ENCODE measurements around the gene MAP3K5. TPM values are rescaled to one million over a fixed set of nuclear protein-coding genes. Genes with fewer than 3 reads are reported as not detected.
A peak's percentile ranks its signal among the peaks of the same experiment; 100 is the strongest.

Gene MAP3K5
- polyA plus RNA-seq, 3 donors = 9.6 to 12.0 (median 11.1) TPM

DNA sequence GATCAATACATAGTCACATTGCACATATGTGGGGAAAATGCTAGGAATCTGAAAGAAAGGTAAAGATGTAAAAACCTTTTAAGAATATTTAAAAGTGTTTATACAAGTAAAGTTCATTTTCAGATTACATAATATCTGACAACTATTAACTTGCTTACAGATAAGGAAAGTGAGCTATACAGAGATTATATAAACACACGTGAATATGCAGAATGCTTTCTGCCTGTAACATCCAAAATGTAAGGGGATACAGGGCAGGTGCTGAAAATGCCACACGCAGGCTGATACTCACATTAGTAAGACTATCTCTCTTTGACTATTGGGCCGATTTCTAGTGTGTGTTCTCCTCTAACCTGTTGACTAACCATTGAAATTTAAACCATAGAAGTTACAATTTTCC lies 224.1 kb downstream of the MAP3K5 start:
- Mint-ChIP-seq H3K4me3 (no peak overlapping the region), H3K27me3 (ENCODE audit: low read depth in 3 of 3) (peaks cover 0 to 3% (median 0%) of the 10 kb centered on the region in 3 donors), H3K36me3 (peaks cover 77 to 89% of the 10 kb centered on the region in 2 donors), H3K27ac (peak overlapping the region in 1 of 7 donors; percentile 22), H3K9me3 (peaks cover 0 to 17% (median 8%) of the 10 kb centered on the region in 7 donors), H3K4me1 (peaks cover 13% of the 10 kb centered on the region)
- no peak for DNase-seq
- H3K4me3 ChIP-seq (replicated peaks in 1 of 3; ENCODE audit: low read depth in 2 of 3, low read length in 3 of 3) = no peak overlapping the region
- no peaks in the 10 kb centered on the region for H3K79me2 ChIP-seq (ENCODE audit: insufficient read depth, low read length)
- H2AFZ ChIP-seq (ENCODE audit: insufficient read depth, low read depth, low read length, poor library complexity, severe bottlenecking) = no peak overlapping the region
- peaks cover 8 to 10% of the 10 kb centered on the region in 2 donors for H3K9me3 ChIP-seq (replicated peaks in 1 of 2; ENCODE audit: control insufficient read depth in 1 of 2, insufficient read depth in 1 of 2, low read length in 2 of 2)
- H3K27ac ChIP-seq (ENCODE audit: low read depth in 1 of 2, low read length in 2 of 2) = no peak overlapping the region
- H3K4me2 ChIP-seq (replicated peaks; ENCODE audit: extremely low read depth, low read length, poor library complexity, severe bottlenecking) = no peak overlapping the region
- H4K20me1 ChIP-seq (ENCODE audit: insufficient read depth, low read length) = peaks cover 6% of the 10 kb centered on the region
- TF ChIP-seq, protein P1, sequence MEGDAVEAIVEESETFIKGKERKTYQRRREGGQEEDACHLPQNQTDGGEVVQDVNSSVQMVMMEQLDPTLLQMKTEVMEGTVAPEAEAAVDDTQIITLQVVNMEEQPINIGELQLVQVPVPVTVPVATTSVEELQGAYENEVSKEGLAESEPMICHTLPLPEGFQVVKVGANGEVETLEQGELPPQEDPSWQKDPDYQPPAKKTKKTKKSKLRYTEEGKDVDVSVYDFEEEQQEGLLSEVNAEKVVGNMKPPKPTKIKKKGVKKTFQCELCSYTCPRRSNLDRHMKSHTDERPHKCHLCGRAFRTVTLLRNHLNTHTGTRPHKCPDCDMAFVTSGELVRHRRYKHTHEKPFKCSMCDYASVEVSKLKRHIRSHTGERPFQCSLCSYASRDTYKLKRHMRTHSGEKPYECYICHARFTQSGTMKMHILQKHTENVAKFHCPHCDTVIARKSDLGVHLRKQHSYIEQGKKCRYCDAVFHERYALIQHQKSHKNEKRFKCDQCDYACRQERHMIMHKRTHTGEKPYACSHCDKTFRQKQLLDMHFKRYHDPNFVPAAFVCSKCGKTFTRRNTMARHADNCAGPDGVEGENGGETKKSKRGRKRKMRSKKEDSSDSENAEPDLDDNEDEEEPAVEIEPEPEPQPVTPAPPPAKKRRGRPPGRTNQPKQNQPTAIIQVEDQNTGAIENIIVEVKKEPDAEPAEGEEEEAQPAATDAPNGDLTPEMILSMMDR (IDR thresholded peaks at IDR 0.05) = no peak
- H3K27me3 ChIP-seq (ENCODE audit: control insufficient read depth in 2 of 2, insufficient read depth in 2 of 2, low read length in 2 of 2) = no peaks in the 10 kb centered on the region
- whole genome bisulfite sequencing (ENCODE audit: insufficient coverage) = 100% methylated on average over 2 of the region's 3 CpGs
- intact Hi-C loops (cut with micrococcal nuclease) = no loop called here
- peaks cover 41 to 98% of the 10 kb centered on the region in 2 donors for H3K36me3 ChIP-seq (replicated peaks in 1 of 2; ENCODE audit: control insufficient read depth in 1 of 2, insufficient read depth in 2 of 2, low read length in 2 of 2)
- peaks cover 6 to 9% of the 10 kb centered on the region in 2 donors for H3K4me1 ChIP-seq (ENCODE audit: control insufficient read depth in 1 of 2, insufficient read depth in 2 of 2, low read length in 2 of 2)
- no peak overlapping the region for H3K9ac ChIP-seq (ENCODE audit: insufficient read depth, low read length, poor library complexity, severe bottlenecking)

DNA sequence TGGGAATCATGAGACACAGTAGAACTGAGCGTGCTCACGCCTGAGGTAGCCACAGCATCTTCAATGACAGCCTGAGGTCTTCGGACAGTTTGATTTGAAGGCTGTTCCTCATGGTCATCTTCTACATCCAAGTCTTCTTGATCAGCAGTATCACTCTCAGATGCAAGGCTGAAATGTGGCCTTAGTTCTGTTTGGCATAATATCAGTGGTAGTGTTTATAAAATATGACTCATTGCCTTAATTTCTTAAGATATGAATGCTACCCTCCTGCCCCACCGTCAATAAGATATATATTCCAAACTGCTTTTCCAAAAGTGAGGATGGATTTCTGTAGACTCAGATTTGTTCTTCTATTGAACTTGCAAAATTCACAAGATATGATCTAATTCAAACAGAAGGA lies 224.6 kb downstream of the MAP3K5 start:
- H3K79me2 ChIP-seq (ENCODE audit: insufficient read depth, low read length) = no peaks in the 10 kb centered on the region
- H3K27me3 ChIP-seq (ENCODE audit: control insufficient read depth in 2 of 2, insufficient read depth in 2 of 2, low read length in 2 of 2) = no peaks in the 10 kb centered on the region
- no peak overlapping the region for H3K4me3 ChIP-seq (replicated peaks in 1 of 3; ENCODE audit: low read depth in 2 of 3, low read length in 3 of 3)
- H2AFZ ChIP-seq (ENCODE audit: insufficient read depth, low read depth, low read length, poor library complexity, severe bottlenecking) = no peak overlapping the region
- Mint-ChIP-seq H3K9me3 (peaks cover 0 to 14% (median 8%) of the 10 kb centered on the region in 7 donors), H3K27ac (no peak overlapping the region), H3K36me3 (peaks cover 77 to 89% of the 10 kb centered on the region in 2 donors), H3K27me3 (ENCODE audit: low read depth in 3 of 3) (peaks cover 0 to 3% (median 0%) of the 10 kb centered on the region in 3 donors), H3K4me3 (no peak overlapping the region), H3K4me1 (peaks cover 13% of the 10 kb centered on the region)
- H4K20me1 ChIP-seq (ENCODE audit: insufficient read depth, low read length) = peaks cover 6% of the 10 kb centered on the region
- no peak overlapping the region for H3K4me2 ChIP-seq (replicated peaks; ENCODE audit: extremely low read depth, low read length, poor library complexity, severe bottlenecking)
- no peak overlapping the region for H3K27ac ChIP-seq (ENCODE audit: low read depth in 1 of 2, low read length in 2 of 2)
- DNase-seq = no peak
- peaks cover 6 to 9% of the 10 kb centered on the region in 2 donors for H3K4me1 ChIP-seq (ENCODE audit: control insufficient read depth in 1 of 2, insufficient read depth in 2 of 2, low read length in 2 of 2)
- peaks cover 41 to 98% of the 10 kb centered on the region in 2 donors for H3K36me3 ChIP-seq (replicated peaks in 1 of 2; ENCODE audit: control insufficient read depth in 1 of 2, insufficient read depth in 2 of 2, low read length in 2 of 2)
- H3K9me3 ChIP-seq (replicated peaks in 1 of 2; ENCODE audit: control insufficient read depth in 1 of 2, insufficient read depth in 1 of 2, low read length in 2 of 2) = peaks cover 6 to 8% of the 10 kb centered on the region in 2 donors
- TF ChIP-seq, protein P1 (IDR thresholded peaks at IDR 0.05) = no peak
- no peak overlapping the region for H3K9ac ChIP-seq (ENCODE audit: insufficient read depth, low read length, poor library complexity, severe bottlenecking)
- intact Hi-C loops (cut with micrococcal nuclease) = no loop called here
- 100% methylated on average over 3 of the region's 4 CpGs for WGBS (ENCODE audit: insufficient coverage)

Data from CD14-positive monocyte (primary cell).